HG03469 (cell line): ENCODE results near the gene CERK.
"Not testable (repeated sequence)": the region's sequence is repeated elsewhere in the genome, so short reads cannot be mapped to it uniquely, and the experiment has no call there.

Experiments used
- ATAC-seq: cut with Tn5 transposase; IDR thresholded peaks from one replicate; pipeline ENCODE4 v1.9.1; 2021; ENCODE audit warnings: mild to moderate bottlenecking, moderate library complexity, moderate number of reproducible peaks; ENCODE audit not compliant: unreplicated experiment

Gene CERK

GRCh38 chr22:46652081-46652846 lies 85.8 kb downstream of the CERK start:
- no peak for ATAC-seq

- ATAC-seq = no peak
Measured at GRCh38 chr22:46651316-46651715, 86.7 kb downstream of the CERK start.

- no peak for ATAC-seq
Measured at GRCh38 chr22:46650078-46650810, 87.8 kb downstream of the CERK start.

- ATAC-seq = no peak
Measured at GRCh38 chr22:46649141-46650077, 88.6 kb downstream of the CERK start.

- ATAC-seq = not testable (repeated sequence)
Measured at GRCh38 chr22:46648225-46648820, 89.7 kb downstream of the CERK start.

GRCh38 chr22:46646531-46647215 lies 91.4 kb downstream of the CERK start:
- no peak for ATAC-seq

GRCh38 chr22:46642840-46643480 lies 95.1 kb downstream of the CERK start:
- ATAC-seq = not testable (repeated sequence)

GRCh38 chr22:46641811-46642266 lies 96.2 kb downstream of the CERK start:
- ATAC-seq = no peak

GRCh38 chr22:46640293-46641055 lies 97.6 kb downstream of the CERK start:
- no peak for ATAC-seq

GRCh38 chr22:46639843-46640242 lies 98.2 kb downstream of the CERK start:
- no peak for ATAC-seq

- no peak for ATAC-seq
Measured at GRCh38 chr22:46638601-46639431, 99.2 kb downstream of the CERK start.

GRCh38 chr22:46637711-46638600 lies 100.1 kb downstream of the CERK start:
- ATAC-seq = no peak

- ATAC-seq = no peak
Measured at GRCh38 chr22:46636221-46637002, 101.6 kb downstream of the CERK start.

GRCh38 chr22:46635756-46636155 lies 102.3 kb downstream of the CERK start:
- no peak for ATAC-seq

GRCh38 chr22:46634973-46635685 lies 102.9 kb downstream of the CERK start:
- not testable (repeated sequence) for ATAC-seq
